H1 (cell line): ENCODE measurements around the gene CALY. TPM values are rescaled to one million over a fixed set of nuclear protein-coding genes. Genes with fewer than 3 reads are reported as not detected.

Experiments
- CTCF ChIA-PET: fragments of 300-600 bp; sonication (Branson Sonifier 250); formaldehyde crosslinking; loops from one replicate; lab custom pipeline; 2021; ENCODE audit not compliant: partially characterized antibody; lab: Charles Lee
- POLR2A ChIA-PET: fragments of 300-600 bp; sonication (Branson Sonifier 250); formaldehyde crosslinking; loops from one replicate; lab custom pipeline; 2021; ENCODE audit warnings: inconsistent platforms; ENCODE audit not compliant: partially characterized antibody; lab: Charles Lee
- DNase-seq, 2 experiments: peaks; one replicate each; pipeline versions ENCODE4 v3.0.0 to v3.0.0-alpha.2; 2010 to 2022; ENCODE audit warnings: low spot score in 2 of 2, low read depth in 1 of 2, mixed read lengths in 1 of 2
- FAIRE-seq: peaks from 2 replicates; lab custom pipeline; 2011; peaks lifted over from hg19 to GRCh38; lab: Jason Lieb, UNC
- H2AFZ ChIP-seq: 2 replicates; pipeline ENCODE4 v1.8.1; 2012; ENCODE audit warnings: low read length, inconsistent platforms
- H2AK5ac ChIP-seq: 2 replicates; pipeline ENCODE4 v1.6.1; 2013; ENCODE audit warnings: low read depth, low read length
- H2BK120ac ChIP-seq: replicated peaks from 2 replicates; pipeline ENCODE3; 2013; ENCODE audit warnings: low read depth, low read length, inconsistent platforms
- H2BK12ac ChIP-seq: 2 replicates; pipeline ENCODE4 v1.6.1; 2013; ENCODE audit warnings: low read depth, low read length
- H2BK15ac ChIP-seq: 2 replicates; pipeline ENCODE4 v1.6.1; 2013; ENCODE audit warnings: low read length
- H2BK20ac ChIP-seq: 2 replicates; pipeline ENCODE4 v1.6.1; 2013; ENCODE audit warnings: low read length
- H2BK5ac ChIP-seq: 2 replicates; pipeline ENCODE4 v1.6.1; 2013; ENCODE audit warnings: low read depth, low read length
- H3K14ac ChIP-seq: 2 replicates; pipeline ENCODE4 v1.6.1; 2013; ENCODE audit warnings: inconsistent platforms; ENCODE audit not compliant: insufficient read length
- H3K18ac ChIP-seq: 2 replicates; pipeline ENCODE4 v1.6.1; 2013; ENCODE audit warnings: low read length; ENCODE audit errors: extremely low read depth
- H3K23ac ChIP-seq: 2 replicates; pipeline ENCODE4 v1.6.1; 2013; ENCODE audit warnings: inconsistent platforms; ENCODE audit not compliant: insufficient read length
- H3K23me2 ChIP-seq: 2 replicates; pipeline ENCODE4 v1.6.1; 2013; ENCODE audit warnings: low read depth, low read length
- H3K27ac ChIP-seq: 2 replicates; pipeline ENCODE4 v1.6.1; 2011; ENCODE audit warnings: low read depth, low read length, inconsistent platforms
- H3K27me3 ChIP-seq, 4 experiments: replicated peaks in 1 of 4; 1 replicate in 1 of 4; 2 replicates in 3 of 4; pipeline versions ENCODE4 v1.6.1 to v1.8.1; 2011 to 2013; ENCODE audit warnings: low read length in 3 of 4, mild to moderate bottlenecking in 3 of 4, inconsistent platforms in 2 of 4, mixed read lengths in 2 of 4, moderate library complexity in 1 of 4; ENCODE audit not compliant: control insufficient read depth in 3 of 4, insufficient read depth in 3 of 4; ENCODE audit errors: extremely low read depth in 1 of 4
- H3K36me3 ChIP-seq, 4 experiments: 2 replicates each; pipeline versions ENCODE4 v1.6.1 to v1.8.1; 2011 to 2013; ENCODE audit warnings: mild to moderate bottlenecking in 4 of 4, low read length in 3 of 4, moderate library complexity in 2 of 4, control low read depth in 1 of 4, inconsistent platforms in 1 of 4; ENCODE audit not compliant: insufficient read depth in 4 of 4, control insufficient read depth in 2 of 4
- H3K4ac ChIP-seq: replicated peaks from 2 replicates; pipeline ENCODE3; 2013; ENCODE audit warnings: low read length, low read depth, mixed read lengths, inconsistent platforms; ENCODE audit not compliant: insufficient read length
- H3K4me1 ChIP-seq, 4 experiments: replicated peaks in 1 of 4; 1 replicate in 1 of 4; 2 replicates in 3 of 4; pipeline versions ENCODE4 v1.6.1 to v1.8.1; 2011 to 2013; ENCODE audit warnings: low read length in 3 of 4, inconsistent platforms in 2 of 4, mixed read lengths in 1 of 4; ENCODE audit not compliant: insufficient read depth in 4 of 4, control insufficient read depth in 3 of 4
- H3K4me2 ChIP-seq, 2 experiments: 2 replicates each; pipeline versions ENCODE4 v1.6.1 to v1.8.1; 2011 to 2013; ENCODE audit warnings: low read depth in 2 of 2, low read length in 2 of 2, control low read depth in 1 of 2, inconsistent platforms in 1 of 2, mild to moderate bottlenecking in 1 of 2; ENCODE audit not compliant: insufficient read depth in 1 of 2
- H3K4me3 ChIP-seq, 4 experiments: fragments of 200-600, 300-600 bp in 1 of 4; sonication (generic), shearing (Covaris generic), sonication (Bioruptor Twin) in 1 of 4; 2 replicates each; pipeline versions ENCODE4 v1.5.1 to v1.8.1; 2011 to 2016; ENCODE audit warnings: low read length in 4 of 4, low read depth in 3 of 4, control low read depth in 2 of 4, inconsistent platforms in 2 of 4, mild to moderate bottlenecking in 2 of 4, mixed read lengths in 1 of 4, moderate library complexity in 1 of 4; ENCODE audit not compliant: insufficient read depth in 2 of 4; ENCODE audit errors: extremely low read depth in 1 of 4
- H3K56ac ChIP-seq: replicated peaks from 2 replicates; pipeline ENCODE3; 2013; ENCODE audit warnings: low read depth, mild to moderate bottlenecking, mixed read lengths, low read length, inconsistent platforms; ENCODE audit not compliant: insufficient read length
- H3K79me1 ChIP-seq: 2 replicates; pipeline ENCODE4 v1.6.1; 2013; ENCODE audit warnings: low read depth, low read length, control low read depth
- H3K79me2 ChIP-seq, 2 experiments: 2 replicates each; pipeline versions ENCODE4 v1.6.1 to v1.8.1; 2012 to 2013; ENCODE audit warnings: low read length in 2 of 2, mild to moderate bottlenecking in 2 of 2, inconsistent platforms in 1 of 2; ENCODE audit not compliant: insufficient read depth in 2 of 2, control insufficient read depth in 1 of 2
- H3K9ac ChIP-seq, 4 experiments: replicated peaks in 1 of 4; 1 replicate in 1 of 4; 2 replicates in 3 of 4; pipeline versions ENCODE4 v1.6.1 to v1.8.1; 2011 to 2013; ENCODE audit warnings: low read depth in 3 of 4, low read length in 3 of 4, control low read depth in 2 of 4, mild to moderate bottlenecking in 2 of 4, moderate library complexity in 2 of 4, inconsistent platforms in 1 of 4; ENCODE audit errors: extremely low read depth in 1 of 4
- H3K9me3 ChIP-seq, 2 experiments: 2 replicates each; pipeline versions ENCODE4 v1.6.1 to v1.8.1; 2012 to 2013; ENCODE audit warnings: mild to moderate bottlenecking in 2 of 2, moderate library complexity in 2 of 2, control low read depth in 1 of 2, inconsistent platforms in 1 of 2, low read depth in 1 of 2, low read length in 1 of 2, mixed read lengths in 1 of 2; ENCODE audit not compliant: insufficient read depth in 2 of 2
- H4K20me1 ChIP-seq, 2 experiments: replicated peaks in 1 of 2; 2 replicates each; pipeline versions ENCODE3 to v1.8.1; 2011 to 2013; ENCODE audit warnings: inconsistent platforms in 2 of 2, low read length in 2 of 2, mild to moderate bottlenecking in 1 of 2; ENCODE audit not compliant: insufficient read depth in 2 of 2, control insufficient read depth in 1 of 2
- H4K5ac ChIP-seq: 2 replicates; pipeline ENCODE4 v1.6.1; 2013; ENCODE audit warnings: low read length, low read depth, mixed read lengths, inconsistent platforms; ENCODE audit not compliant: insufficient read length
- H4K8ac ChIP-seq: 2 replicates; pipeline ENCODE4 v1.8.0; 2013; ENCODE audit warnings: mild to moderate bottlenecking, moderate library complexity, low read length, inconsistent platforms; ENCODE audit not compliant: insufficient read depth; ENCODE audit errors: extremely low read depth
- H4K91ac ChIP-seq: replicated peaks from 2 replicates; pipeline ENCODE3; 2013; ENCODE audit warnings: low read length, mixed read lengths, inconsistent platforms; ENCODE audit not compliant: insufficient read length
- CREB1 ChIP-seq: IDR thresholded peaks from 2 replicates; pipeline ENCODE4 v1.6.1; 2012; ENCODE audit warnings: inconsistent platforms
- EP300 ChIP-seq, 2 experiments: IDR thresholded peaks; 1 replicate in 1 of 2; 2 replicates in 1 of 2; pipeline ENCODE4 v1.6.1; 2011 to 2012; ENCODE audit warnings: low read depth in 2 of 2, low read length in 2 of 2, mild to moderate bottlenecking in 2 of 2, borderline replicate concordance in 1 of 2, inconsistent platforms in 1 of 2, moderate library complexity in 1 of 2
- EZH2 ChIP-seq: fragments of 200-600 bp; sonication (generic); IDR thresholded peaks from 2 replicates; pipeline ENCODE4 v1.7.1; 2012; ENCODE audit warnings: low read depth, mild to moderate bottlenecking, moderate library complexity, low read length, inconsistent platforms; ENCODE audit not compliant: severe bottlenecking
- FOSL1 ChIP-seq: IDR thresholded peaks from 2 replicates; pipeline ENCODE4 v1.6.1; 2011; ENCODE audit warnings: mild to moderate bottlenecking, low read depth, low read length, moderate library complexity; ENCODE audit not compliant: insufficient read depth
- HDAC6 ChIP-seq: IDR thresholded peaks from one replicate; pipeline ENCODE4 v1.7.1; 2012; ENCODE audit warnings: low read depth, mild to moderate bottlenecking, inconsistent platforms, low read length, moderate library complexity
- SAP30 ChIP-seq: fragments of 300-600 bp; sonication (generic); IDR thresholded peaks from 2 replicates; pipeline ENCODE4 v1.7.1; 2012; ENCODE audit warnings: low read length, moderate library complexity, mild to moderate bottlenecking, inconsistent platforms; ENCODE audit not compliant: insufficient read depth, insufficient replicate concordance
- SUZ12 ChIP-seq: fragments of 200-600 bp; sonication (generic); IDR thresholded peaks from 2 replicates; pipeline ENCODE4 v1.6.1; 2012; ENCODE audit warnings: mild to moderate bottlenecking, inconsistent platforms, low read length, moderate library complexity, mixed read lengths
- YY1 ChIP-seq: IDR thresholded peaks from 2 replicates; pipeline ENCODE4 v1.6.1; 2011; ENCODE audit warnings: low read depth, mild to moderate bottlenecking, low read length
- WGBS, 2 experiments: shearing (Covaris generic) in 1 of 2; methylation state at CpG; one replicate each; pipeline versions ENCODE4 v1.1.6 to v1.1.7; 2013 to 2015; ENCODE audit warnings: low lambda C conversion rate in 2 of 2, mixed read lengths in 2 of 2, inconsistent platforms in 1 of 2, low coverage in 1 of 2, missing lambda C conversion rate in 1 of 2; ENCODE audit not compliant: insufficient replicate concordance in 2 of 2, insufficient coverage in 1 of 2, insufficient read length in 1 of 2; ENCODE audit errors: extremely low coverage in 1 of 2, missing lambda C conversion rate in 1 of 2; 5-methylcytosine and 5-hydroxymethylcytosine counted together
- polyA plus RNA-seq, 7 experiments: library from polyadenylated mRNA; depleted of rRNA in 3 of 7; stranded (reverse) in 5 of 7; unstranded in 2 of 7; fragments of >200 nt in 5 of 7; fragments of 200-250 nt in 2 of 7; gene quantifications; 1 replicate in 5 of 7; 2 replicates in 1 of 7; 4 replicates in 1 of 7; pipeline versions ENCODE4 v1.2.1 to v1.2.3, GENCODE V29; 2011 to 2013; ENCODE audit warnings: missing spikeins in 2 of 7, mixed read lengths in 2 of 7
- total RNA-seq: library from RNA; stranded (reverse); fragmentation: NEBNext Ultra II Directional; extraction: Animal tissue kit (Norgen Biotek cat#: 25700); gene quantifications from 2 replicates; pipeline ENCODE4 v1.2.1, GENCODE V29; 2021

CALY gene
- total and polyA plus RNA-seq, 2 of the 8 experiments (the other 6 are each of a cell fraction or from before 2014, with no cell fraction given): 1.3 to 1.5 TPM

GRCh38 chr10:133279326-133280226 is 57.1 kb downstream of the CALY start:
- peaks cover 0 to 13% (median 7%) of the 10 kb centered on the region in 4 experiments; a peak in 5 of 7 replicates for H3K4me1 ChIP-seq
- H3K79me1 ChIP-seq: no peaks in the 10 kb centered on the region
- no peak overlapping the region for H3K56ac ChIP-seq
- no peak overlapping the region for H3K4ac ChIP-seq
- H2AK5ac ChIP-seq: no peak overlapping the region
- H3K4me2 ChIP-seq: no peak overlapping the region
- H3K27me3 ChIP-seq: peaks cover 0 to 7% (median 4%) of the 10 kb centered on the region in 4 experiments; a peak in 6 of 7 replicates
- H3K23me2 ChIP-seq: peaks cover 5% of the 10 kb centered on the region; the same call in 1 of the 2 replicates
- H3K18ac ChIP-seq: no peak overlapping the region
- CTCF ChIA-PET: interaction anchor here (1.1 to 1.5 kb wide), 2 partner anchors 13 to 33 kb away, joined by 3 to 4 read pairs; no protein-coding TSS in a partner anchor
- H2BK120ac ChIP-seq: no peak overlapping the region
- H4K5ac ChIP-seq: no peak overlapping the region
- H2AFZ ChIP-seq: no peak overlapping the region
- H2BK15ac ChIP-seq: no peak overlapping the region
- H3K4me3 ChIP-seq: no peak overlapping the region
- H3K14ac ChIP-seq: no peak overlapping the region
- H4K8ac ChIP-seq: no peak overlapping the region
- FAIRE-seq (no peak), DNase-seq (no peak)
- H2BK20ac ChIP-seq: no peak overlapping the region
- H3K9me3 ChIP-seq: no peaks in the 10 kb centered on the region
- H2BK12ac ChIP-seq: no peak overlapping the region
- POLR2A ChIA-PET: interaction anchor here (1.2 kb wide), 1 partner anchor 64 kb away, joined by 3 read pairs; no protein-coding TSS in a partner anchor
- H3K79me2 ChIP-seq: no peaks in the 10 kb centered on the region
- no peak overlapping the region for H3K27ac ChIP-seq
- H3K36me3 ChIP-seq: peaks cover 4 to 30% (median 17%) of the 10 kb centered on the region in 4 experiments; a peak in 6 of 8 replicates
- H3K9ac ChIP-seq: no peak overlapping the region
- H4K20me1 ChIP-seq: peaks cover 0 to 9% of the 10 kb centered on the region in 2 experiments
- no peak overlapping the region for H4K91ac ChIP-seq
- 93% methylated on average over 21 of the region's 24 CpGs; no CpG with 5 or more reads in 1 of the 2 experiments for WGBS, 2 experiments
- no peak overlapping the region for H3K23ac ChIP-seq
- H2BK5ac ChIP-seq: no peak overlapping the region
- TF ChIP-seq HDAC6: no peak
- no peak for TF ChIP-seq YY1
- no peak for TF ChIP-seq SAP30
- no peak for TF ChIP-seq CREB1
- no peak for TF ChIP-seq EP300 (IDR thresholded peaks at IDR 0.05; ENCODE audit: borderline replicate concordance in 1 of 2, low read depth in 2 of 2, low read length in 2 of 2)
- no peak for TF ChIP-seq SUZ12
- no peak for TF ChIP-seq FOSL1
- TF ChIP-seq EZH2: no peak
